ENCODE results near the gene KLK2.

- TF ChIP-seq EZH2phosphoT487 (IDR thresholded peaks at IDR 0.05; ENCODE audit: borderline replicate concordance) = no peak
- no peak for TF ChIP-seq CTCF (conservative IDR thresholded peaks at IDR 0.05; ENCODE audit: low read length)
Observed at GRCh38 chr19:50869479-50869878, 3.8 kb upstream of the KLK2 start.

Data from Loucy (cell line).